ENCODE measurements around the gene SCRN3.

The SCRN3 gene

DNA sequence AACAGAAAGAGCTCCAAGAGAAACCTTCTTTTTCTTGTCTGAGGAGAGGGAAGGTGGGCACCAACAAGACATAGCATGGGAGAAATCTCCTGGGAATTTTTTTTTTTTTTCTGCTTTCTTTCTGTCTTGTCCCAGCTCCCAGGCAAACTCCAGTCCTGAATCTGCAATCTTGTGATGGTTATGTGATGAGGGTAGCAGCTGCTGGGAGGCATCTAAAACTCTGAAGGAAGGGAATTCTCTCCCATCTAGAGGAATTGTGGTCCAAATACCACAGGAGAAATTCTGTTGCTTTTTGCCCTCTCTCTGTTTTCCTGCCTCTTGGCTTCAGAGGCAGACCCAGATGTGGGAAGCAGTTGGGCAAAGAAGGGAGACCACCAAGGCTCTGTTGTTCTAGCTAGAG is 16.7 kb downstream of the SCRN3 start:
- DNase-seq, result no peak

DNA sequence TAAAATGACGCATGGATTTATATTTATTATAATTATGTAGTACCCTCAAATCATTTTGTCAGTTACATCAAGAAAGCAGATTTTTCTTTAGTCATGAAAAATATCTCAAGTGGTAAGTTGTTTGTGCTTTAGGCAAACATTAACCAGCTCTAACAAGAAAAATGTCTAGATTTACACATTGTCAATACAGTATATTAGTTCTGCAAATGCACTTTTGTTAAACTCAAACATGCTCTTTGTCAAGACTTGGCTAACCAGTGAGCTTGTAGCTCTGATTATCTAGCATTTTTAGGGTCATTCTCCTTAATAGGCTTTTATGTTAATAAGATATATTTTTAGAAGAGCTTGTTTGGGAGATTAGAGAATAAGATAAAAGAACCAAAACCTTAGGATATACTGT is 32.7 kb downstream of the SCRN3 start:
- no peak for DNase-seq

DNA sequence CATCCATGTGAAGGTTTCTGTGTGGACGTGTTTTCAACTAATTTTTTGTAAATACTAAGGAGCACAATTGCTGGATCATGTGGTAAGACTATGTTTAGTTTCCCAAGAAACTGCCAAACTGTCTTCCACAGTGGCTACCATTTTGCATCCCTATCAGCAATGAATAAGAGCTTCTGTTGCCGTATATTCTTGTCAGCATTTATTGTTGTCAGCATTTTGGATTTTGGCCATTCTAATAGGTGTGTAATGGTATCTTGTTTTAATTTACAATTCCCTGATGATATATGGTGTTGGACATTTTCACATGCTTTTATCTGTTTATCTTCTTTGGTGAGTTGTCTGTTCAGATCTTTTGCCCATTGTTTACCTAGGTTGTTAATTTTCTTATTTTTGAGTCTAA is 34.5 kb downstream of the SCRN3 start:
- DNase-seq, result no peak

DNA sequence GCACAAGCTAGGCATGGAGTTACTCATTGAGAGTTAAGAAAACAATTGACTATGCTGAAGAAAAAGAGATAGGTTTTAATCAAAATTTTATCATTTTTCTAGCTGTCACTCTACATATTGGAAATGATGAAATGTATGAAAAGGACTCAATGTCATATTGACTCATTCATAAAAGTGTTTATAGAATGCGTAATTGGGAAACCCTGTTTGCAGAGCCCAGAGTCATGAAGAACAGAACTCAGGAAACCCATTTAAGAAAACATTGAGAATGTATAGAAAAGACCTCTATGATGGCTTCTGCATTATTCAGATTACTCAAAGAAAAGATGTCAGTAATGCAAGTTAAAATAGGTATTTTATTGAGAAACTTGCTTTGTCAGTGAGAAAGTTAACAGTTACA is 36.4 kb downstream of the SCRN3 start:
- DNase-seq, result no peak

DNA sequence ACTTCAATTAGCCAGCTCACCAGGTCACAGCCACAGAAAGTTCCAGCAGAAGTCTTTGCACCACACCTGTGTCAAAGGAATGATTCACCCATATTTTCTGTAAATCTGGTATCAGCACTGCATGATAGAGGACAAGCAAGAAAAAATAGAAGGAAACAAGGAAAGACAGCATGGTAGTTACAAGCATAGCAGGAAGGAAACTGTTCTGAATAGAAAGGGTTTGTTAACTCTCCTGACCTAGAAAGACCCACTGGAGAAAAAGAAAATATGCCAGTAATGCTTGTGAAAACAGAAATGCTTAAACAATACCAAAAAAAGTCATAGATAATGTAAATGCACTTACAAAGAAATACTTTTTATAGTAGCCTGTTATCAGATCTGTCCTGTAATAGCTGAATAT is 40.8 kb downstream of the SCRN3 start:
- DNase-seq, result no peak

DNA sequence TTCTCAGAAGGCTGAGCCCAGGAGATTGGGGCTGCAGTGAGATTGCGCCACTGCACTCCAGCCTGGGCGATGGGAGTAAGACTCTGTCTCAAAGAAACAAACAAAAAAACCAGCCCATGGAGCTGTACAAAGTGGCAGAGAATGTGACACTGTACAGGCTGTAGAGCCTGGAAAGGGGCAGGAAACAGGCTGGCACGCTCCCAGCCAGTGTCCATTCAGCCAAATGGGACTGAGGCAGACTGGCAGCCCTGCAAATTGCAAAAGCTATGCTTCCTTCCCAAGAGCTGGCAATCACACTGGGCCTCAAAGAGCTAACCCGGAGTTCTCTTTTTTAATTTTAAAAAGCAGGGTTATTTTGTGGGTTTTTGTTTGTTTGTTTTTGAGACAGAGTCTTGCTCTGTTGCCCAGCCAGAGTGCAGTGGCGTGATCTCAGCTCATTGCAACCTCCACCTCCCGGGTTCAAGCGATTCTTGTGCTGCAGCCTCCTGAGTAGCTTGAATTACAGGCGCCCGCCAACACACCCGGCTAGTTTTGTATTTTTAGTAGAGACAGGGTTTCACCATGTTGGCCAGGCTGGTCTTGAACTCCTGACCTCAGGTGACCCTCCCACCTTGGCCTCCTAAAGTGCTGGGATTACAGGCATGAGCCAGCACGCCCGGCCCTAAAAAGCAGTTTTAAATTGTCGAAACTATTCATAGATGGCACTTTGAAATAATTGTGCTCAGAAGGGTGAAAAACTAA is 42.8 kb downstream of the SCRN3 start:
- no peak for DNase-seq

DNA sequence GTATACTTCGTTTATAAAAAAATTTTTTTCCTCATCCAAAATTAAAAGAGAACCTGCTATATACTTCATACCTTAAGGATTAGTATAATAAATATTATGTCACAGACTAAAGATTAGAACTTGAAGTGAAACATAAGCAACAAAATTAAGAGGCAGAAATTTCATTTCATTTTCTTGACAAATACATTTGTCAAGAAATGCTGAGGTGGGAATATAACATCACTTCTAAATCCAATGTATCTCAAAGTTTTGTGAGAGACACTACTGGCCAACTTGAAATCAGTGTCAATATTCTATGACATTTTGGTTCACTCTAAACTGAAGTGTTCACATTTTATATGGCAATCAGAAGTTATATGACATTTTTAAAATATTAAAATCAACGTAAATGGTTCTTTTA is 43.8 kb downstream of the SCRN3 start:
- no peak for DNase-seq

DNA sequence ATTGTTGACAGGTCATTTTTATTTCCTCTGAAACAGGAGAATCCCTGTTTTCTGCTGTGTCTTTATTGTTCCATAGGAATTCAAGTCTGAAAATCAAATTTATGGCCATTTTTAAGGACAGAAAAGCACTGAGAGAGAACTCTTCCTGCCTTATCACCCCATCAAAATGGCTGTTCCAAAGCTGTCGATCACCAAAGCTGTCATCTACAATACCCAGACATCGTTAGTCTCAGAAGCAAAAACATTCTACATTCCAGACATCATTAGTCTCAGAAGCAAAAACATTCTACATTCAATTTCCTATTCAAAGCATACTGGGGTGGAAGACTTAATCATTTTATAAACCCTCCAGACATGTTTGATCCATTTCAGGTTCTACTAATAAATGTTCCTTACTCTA is 44.4 kb downstream of the SCRN3 start:
- no peak for DNase-seq

DNA sequence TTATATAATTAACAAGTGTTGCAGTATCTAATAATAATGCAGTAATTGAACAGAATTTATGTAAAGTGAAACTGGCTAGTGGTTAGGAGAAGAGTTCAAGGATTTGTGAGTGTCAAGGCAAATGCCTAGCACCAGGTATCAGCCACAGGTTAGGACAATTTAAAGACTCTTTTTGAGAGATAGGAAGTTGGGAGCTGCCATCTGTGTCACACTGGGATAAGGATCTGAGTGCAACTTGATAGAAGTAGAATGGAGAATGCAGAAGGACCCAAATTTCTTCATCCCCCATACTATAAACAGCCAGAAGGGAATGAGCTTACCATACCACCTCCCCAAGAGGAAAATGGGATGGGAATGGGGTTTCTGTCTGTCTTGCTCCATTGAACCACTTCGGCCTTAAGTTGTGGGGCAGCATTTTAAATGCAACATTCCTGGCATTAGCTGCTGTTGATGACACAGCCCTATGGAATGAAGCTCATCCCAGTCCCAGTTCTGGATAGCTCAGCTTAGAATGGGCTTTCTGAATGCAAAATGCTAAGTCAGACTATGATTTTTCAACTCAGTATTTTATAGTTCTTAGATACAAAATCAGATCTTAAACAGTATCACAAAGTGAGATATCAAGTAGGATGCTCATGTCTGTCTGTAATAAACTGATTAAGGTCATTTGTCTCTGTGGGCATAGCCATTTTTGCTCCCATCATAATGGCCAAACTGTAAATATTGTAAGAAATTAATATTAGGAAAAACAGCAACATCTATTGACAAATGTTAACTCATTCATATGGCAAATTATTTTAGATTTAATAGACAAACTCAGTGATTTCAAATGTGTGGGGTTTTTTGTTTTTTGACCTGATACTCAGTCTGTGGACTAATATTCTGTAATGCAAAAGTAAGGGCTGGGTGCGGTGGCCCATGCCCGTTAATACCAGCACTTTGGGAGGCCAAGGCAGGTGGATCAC is 47.3 kb downstream of the SCRN3 start:
- no peak for DNase-seq

DNA sequence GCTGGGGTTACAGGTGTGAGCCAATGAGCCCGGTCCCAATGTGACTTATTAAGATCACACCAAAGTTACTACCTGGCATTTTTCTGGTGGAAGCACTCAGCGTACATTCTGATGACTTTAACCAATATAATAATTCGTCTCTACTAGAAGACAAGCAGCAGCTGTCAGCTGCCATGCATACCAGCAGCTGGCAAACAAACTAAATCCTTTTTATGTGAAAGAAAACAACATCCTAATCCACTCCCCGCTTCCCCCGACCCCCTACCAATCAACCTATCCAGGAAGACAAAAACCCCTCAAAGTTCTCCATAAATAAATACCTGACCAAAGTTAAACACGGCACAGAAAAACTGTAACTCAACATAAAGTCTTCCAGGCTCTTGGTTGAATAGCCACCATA is 49.2 kb downstream of the SCRN3 start:
- DNase-seq, result no peak

DNA sequence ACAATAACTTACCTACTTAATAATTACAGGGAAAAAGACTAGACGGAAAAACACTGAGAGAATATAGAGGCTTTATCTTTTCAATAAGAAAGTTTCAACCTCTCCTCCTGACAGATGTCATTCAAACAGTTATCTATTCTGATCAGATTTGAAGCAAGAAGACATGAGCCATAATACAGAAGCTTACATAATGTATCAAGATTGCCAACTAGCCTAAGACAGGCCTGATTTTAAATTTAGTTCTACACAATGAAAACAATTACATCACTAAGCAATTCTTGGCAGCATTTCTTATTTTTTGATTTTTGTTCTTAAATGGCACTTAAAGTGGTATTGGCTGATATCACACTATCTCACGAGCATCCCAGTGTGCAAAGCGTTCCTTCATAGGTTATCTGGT is 49.7 kb downstream of the SCRN3 start:
- DNase-seq, result no peak

DNA sequence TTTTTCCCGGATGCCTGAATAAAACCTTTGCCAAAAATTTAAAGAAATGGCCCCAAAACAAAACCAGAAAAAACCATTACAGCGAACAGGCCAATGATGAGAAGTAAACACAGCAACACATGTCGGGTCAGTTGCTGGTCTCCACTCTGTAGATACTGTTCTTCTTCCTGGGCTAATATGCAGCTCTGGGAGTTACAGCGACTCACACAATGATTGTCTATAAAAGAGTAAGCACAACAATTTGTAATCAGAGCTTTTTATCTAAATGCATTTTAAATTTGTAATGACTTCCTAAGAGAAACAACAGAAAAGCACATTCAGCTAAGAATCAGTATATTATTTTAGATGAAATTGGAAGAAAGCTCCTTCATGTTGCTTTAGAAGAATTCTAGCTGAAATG is 51.0 kb downstream of the SCRN3 start:
- no peak for DNase-seq

DNA sequence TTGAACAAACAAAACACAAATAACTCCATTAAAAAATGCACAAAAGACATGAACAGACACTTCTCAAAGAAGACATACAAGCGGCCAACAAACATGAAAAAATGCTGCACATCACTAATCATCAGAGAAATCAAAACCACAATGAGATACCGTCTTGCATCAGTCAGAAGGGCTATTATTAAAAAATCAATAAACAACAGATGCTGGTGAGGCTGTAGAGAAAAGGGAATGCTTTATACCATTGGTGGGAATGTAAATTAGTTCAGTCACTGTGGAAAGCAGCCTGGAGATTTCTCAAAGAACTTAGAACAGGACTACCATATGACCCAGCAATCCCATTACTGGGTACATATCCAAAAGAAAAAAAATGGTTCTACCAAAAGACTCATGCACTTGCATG is 53.5 kb downstream of the SCRN3 start:
- DNase-seq, result no peak

DNA sequence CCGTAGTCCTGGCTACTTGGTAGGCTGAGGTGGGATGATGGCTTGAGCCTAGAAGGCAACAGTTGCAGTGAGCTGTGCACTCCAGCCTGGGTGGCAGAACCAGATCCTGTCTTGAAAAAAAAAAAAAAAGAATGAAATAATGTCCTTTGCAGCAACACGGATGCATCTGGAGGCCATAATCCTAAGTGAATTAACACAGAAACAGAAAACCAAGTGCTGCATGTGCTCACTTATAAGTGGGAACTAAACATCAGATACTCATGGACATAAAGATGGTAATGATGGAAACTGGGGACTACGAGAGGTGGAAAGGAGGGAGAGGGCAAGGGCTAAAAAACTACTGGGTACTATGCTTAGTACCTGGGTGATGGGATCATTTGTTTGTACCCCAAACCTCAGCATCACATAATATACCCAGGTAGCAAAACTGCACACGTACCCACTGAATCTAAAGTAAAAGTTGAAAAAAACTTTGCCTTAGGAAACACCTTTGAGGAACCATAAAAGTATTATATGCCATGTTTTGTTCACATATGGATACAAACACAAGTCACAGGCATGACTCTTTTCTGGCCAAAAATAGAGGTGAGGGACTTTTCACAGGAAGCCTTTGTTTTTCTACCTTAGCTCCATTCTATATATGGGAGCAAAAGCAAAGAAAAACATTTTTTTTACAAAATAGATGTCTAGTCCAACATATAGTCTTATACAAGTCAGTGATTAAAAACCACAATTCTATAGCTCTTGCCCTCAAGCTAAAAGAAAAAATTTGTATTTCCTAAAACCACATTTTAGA is 54.7 kb downstream of the SCRN3 start:
- no peak for DNase-seq

DNA sequence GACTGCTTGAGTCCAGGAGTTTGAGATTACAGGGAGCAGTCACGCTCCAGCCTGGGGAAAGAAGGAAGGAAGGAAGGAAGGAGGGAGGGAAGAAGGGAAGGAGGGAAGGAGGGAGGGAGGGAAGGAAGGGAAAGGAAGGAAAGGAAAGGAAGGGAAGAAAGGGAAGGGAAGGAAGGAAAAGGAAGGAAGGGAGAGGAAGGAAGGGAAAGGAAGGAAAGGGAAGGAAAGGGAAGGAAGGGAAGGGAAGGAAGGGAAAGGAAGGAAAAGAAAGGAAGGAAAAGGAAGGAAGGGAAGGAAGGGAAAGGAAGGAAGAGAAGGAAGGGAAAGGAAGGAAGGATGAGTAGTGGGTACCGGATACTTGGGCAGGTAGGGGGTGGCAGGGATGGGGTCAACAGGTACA is 59.0 kb downstream of the SCRN3 start:
- no peak for DNase-seq

DNA sequence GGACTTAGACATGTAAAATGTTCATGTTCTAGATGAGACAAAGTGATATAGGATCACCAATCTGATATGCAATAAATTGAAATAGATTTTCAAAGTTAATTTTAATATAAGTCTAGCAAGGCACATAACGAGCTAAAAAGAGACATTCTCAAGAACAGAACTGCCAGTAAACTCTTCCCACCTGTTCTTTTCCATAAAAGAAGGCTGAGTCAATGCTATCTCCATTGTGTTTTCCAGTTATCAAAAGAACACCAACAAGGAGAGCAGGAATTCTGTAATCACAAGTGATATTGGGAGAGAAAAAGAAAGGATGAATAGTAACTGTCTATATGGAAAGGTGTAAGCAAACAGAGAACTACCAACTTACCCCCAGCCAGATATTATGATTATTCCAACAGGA is 65.7 kb downstream of the SCRN3 start:
- DNase-seq, result no peak

DNA sequence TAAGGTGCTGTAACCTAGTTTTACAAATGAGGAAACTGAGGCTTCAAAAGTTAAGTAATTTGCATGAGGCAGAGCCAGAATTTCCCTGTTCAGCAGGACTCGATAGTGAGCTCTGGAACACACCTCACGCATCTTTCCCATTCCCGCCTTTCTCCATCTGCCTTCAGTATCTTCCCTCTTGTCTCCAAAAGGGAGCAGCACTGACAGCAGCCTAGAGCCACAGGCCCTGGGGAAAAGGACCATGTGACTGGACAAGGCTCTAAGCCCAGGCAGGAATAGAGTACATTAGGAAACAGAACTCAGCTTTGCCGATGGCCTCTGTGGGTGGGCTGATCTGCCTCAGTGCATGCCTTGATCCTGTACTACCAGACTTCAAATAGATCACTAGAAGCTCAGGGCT is 69.8 kb downstream of the SCRN3 start:
- DNase-seq, result no peak

DNA sequence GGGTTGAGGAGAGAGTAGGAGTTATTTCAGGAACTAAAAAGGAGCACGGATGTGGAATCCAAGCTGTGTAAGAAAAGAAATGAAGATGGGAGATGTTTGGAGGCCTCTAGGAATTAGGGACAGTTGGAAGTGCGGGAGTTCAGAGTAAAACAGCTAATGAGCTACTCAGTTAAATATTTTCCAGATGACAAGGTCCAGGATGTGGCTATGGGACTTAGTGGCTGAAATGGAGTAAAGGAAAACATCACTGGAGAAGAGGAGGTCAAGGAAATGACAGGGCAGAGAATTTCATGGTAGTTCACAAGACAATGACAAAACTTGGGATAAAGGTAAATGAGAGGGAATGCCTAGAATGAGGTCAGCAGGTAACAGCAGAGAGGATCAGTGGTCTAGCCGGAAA is 78.3 kb downstream of the SCRN3 start:
- DNase-seq, result no peak

DNA sequence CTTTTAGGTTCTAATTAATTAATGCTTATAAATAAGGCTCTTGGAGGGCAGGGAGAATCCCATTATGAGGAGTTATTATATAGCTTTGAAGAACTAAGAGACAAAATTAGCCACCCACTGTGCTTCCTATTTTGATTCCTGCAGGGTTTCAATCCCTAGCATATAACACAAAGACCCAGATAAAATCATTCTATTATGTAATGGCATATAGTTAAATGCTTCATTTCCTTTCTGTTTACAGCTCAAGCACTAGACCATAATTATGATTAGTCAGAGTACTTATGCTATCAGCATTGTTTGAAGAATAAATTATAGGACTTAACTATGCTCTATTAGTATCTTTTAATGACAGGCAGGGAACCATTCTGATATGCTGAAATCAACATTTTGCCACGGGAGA is 82.2 kb downstream of the SCRN3 start:
- no peak for DNase-seq

All from retina (tissue), 1 donor.